Right ventricle myocardium inferior (tissue), 1 donor: ENCODE measurements around the gene ENTR1. TPM values are rescaled to one million over a fixed set of nuclear protein-coding genes. Genes with fewer than 3 reads are reported as not detected.
A peak's percentile ranks its signal among the peaks of the same experiment; 100 is the strongest.
"Not testable (repeated sequence)": the region's sequence is repeated elsewhere in the genome, so short reads cannot be mapped to it uniquely, and the experiment has no call there.

Experiments
- ATAC-seq: fragments of 200-7000 bp; cut with Tn5 transposase; one replicate; pipeline ENCODE4 v1.9.1; 2020; ENCODE audit warnings: mild to moderate bottlenecking, moderate library complexity
- DNase-seq: peaks from one replicate; pipeline ENCODE4 v3.0.0; 2021; ENCODE audit errors: missing footprints
- intact Hi-C: fragments of 100-400 bp; cut with DNase I; formaldehyde crosslinking; loops from one replicate; pipeline ENCODE4 v1.11.0; 2022
- total RNA-seq: library from RNA; stranded (reverse); fragmentation: NEBNext Ultra II Directional; extraction: Animal tissue kit (Norgen Biotek cat#: 25700); gene quantifications from one replicate; pipeline ENCODE4 v1.2.1, GENCODE V29; 2021
- donor health status: DM: no; HTN: yes; CAD: no; lungs with severe emphysema.

Gene ENTR1
- total RNA-seq, 1 donor from 2014 or later, result 23.7 TPM

DNA sequence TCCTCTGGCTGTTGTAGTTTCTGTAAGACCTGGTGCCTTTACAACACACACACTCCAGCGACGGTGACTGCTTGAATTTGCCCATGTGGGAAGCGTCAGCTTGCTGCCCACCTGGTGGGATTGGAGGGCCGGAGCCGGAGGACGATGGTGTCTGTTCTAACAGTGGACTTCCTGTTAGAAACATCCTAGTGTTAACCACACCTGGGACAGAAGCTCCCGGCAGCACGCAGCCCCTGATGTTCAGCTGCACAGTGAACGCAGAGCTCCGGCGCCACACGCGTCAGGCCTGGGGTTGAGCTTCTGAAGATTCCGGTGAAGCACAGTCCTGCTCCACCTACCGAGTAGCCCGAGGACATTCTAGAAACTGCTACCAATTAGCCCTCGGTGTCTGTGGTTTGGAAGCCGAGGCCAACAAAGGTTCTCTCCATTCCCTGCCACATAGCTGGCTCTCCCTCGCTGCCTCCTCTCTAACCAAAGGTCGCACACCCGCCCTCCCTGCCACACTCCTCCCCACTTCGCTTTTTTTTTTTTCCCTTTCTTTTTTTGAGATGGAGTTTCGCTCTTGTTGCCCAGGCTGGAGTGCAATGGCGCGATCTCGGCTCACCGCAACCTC lies 14.4 kb upstream of the ENTR1 start:
- ATAC-seq, result no peak
- intact Hi-C loops, result no loop called here
- peak; percentile 55 for DNase-seq

DNA sequence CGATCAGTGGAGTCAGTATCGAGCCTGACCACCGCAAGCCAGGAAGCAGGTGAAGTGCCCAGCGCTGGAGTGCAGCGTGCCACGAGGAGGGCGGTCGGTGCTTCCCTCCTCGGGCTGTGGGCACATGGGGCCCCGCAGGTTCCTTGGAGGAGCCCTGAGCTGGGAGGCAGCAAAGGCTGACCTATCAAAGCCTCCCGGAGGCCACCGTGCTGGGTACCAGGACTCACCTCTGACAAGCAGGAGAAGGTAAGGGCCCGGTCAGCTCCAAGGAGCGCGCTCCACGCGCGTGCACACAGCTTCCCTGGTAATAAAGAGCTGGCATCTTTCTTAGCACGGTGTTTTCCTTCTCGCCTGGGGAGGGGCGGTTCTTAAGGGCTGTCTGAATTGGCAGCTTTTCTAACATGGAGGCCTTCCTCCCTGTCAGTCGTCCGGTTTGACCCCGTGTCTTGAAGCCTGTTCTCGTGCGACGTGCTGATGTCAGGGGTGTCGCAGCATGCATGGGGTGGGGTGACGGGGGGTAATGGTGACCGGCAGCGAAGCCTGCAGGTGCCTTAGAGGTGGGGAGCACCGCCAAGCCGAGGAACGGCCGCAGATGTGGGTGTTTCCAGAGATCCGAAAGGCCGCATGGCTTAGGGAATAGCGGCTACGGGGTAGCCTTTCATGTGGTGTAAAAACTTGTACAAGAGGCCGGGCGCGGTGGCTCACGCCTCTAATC lies 13.2 kb upstream of the ENTR1 start:
- no peak for ATAC-seq
- intact Hi-C loops, result no loop called here
- DNase-seq, result peak; percentile 18

DNA sequence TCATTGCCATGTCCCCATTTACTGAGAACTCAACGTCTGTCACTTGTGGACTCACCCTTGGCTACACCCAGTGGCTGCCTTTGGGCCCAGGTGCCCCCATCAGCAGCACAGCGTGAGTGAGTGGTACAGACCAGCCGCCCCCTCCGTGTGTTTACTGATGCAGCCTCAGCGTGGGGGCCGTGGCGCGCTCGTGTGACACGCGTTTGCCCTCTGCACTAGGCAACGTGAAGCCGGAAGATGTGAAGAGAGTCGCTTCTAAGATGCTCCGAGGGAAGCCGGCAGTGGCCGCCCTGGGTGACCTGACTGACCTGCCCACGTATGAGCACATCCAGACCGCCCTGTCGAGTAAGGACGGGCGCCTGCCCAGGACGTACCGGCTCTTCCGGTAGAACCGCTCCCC lies 12.5 kb upstream of the ENTR1 start:
- intact Hi-C loops, result no loop called here
- DNase-seq, result peak; percentile 62
- no peak for ATAC-seq

DNA sequence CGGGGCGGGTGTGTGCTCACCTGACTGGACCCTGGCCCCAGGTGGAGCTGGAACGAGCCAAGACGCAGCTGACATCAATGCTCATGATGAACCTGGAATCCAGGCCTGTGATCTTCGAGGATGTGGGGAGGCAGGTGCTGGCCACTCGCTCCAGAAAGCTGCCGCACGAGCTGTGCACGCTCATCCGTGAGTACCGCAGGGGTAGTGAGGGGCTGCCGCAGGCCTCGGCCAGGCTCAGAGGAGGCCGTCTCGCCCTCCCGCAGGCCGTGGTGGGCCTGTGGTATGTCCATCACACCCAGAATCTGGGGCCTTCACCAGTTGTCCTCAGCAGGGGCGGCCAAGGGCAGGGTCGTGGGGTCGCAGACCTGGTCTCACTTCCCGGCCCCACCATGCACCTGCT lies 11.4 kb upstream of the ENTR1 start:
- intact Hi-C loops, result no loop called here

DNA sequence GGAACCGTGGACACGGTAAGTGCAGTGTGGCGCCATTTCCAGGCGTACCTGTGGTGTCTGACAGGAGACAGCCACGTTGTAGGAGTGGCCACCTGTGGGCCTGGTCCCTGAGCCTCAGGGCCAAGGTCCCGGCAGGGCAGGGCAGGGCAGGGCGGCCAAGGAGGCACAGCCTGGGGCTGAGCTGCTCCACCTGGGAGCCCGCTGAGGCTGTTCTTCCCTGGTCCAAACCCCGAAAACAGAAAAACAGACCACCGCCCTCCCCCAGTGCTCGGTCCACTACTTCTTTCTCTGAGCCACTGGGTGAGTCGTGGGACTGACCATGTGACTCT lies 8.6 kb upstream of the ENTR1 start:
- intact Hi-C loops, result no loop called here
- ATAC-seq, result no peak
- no peak for DNase-seq

More for the DNA sequence above, 11.4 kb upstream of the ENTR1 start:
- peak; percentile 60 for DNase-seq
- no peak for ATAC-seq

DNA sequence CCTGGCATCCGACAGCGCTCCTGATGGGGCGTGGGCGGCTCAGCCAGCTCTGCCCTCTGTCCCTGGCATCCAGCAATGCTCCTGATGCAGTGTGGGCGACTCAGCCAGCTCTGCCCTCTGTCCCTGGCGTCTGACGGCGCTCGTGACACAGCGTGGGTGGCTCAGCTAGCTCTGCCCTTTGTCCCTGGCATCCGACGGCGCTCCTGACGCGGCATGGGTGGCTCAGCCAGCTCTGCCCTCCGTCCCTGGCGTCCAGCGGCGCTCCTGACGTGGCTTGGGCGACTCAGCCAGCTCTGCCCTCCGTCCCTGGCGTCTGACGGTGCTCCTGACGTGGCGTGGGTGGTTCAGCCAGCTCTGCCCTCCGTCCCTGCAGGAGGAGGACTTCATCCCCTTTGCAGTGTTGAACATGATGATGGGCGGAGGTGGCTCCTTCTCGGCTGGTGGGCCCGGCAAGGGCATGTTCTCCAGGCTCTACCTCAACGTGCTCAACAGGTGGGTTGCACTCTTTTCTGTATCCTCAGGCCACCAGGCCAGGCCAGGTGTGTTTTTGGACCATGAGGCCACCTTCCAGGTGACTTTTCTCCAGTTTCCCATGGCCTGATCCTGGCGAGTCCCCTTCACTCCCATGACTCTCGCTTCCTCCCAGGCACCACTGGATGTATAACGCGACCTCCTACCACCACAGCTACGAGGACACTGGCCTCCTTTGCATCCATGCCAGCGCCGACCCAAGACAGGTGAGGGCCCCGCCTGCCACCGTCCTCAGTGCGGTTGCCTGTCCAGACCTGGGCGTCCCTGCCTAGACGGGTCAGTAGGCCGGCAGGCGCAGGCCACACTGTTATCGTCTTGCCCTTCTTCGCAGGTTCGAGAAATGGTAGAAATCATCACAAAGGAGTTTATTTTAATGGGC lies 8.0 kb upstream of the ENTR1 start:
- intact Hi-C loops, result no loop called here
- DNase-seq, result no peak
- ATAC-seq, result no peak

DNA sequence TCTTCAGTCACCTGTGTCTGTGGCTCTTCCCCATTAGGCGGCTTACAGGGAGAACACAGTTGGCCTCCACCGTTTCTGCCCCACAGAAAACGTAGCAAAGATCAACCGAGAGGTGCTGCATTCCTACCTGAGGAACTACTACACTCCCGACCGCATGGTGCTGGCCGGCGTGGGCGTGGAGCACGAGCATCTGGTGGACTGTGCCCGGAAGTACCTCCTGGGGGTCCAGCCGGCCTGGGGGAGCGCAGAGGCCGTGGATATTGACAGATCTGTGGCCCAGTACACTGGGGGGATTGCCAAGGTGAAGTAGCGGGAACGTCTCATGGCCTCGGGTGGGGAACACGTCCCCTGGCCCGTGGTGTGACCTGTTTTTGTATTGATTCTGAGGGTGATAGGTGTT lies 6.5 kb upstream of the ENTR1 start:
- ATAC-seq (no peak), DNase-seq (no peak)
- intact Hi-C loops, result no loop called here

DNA sequence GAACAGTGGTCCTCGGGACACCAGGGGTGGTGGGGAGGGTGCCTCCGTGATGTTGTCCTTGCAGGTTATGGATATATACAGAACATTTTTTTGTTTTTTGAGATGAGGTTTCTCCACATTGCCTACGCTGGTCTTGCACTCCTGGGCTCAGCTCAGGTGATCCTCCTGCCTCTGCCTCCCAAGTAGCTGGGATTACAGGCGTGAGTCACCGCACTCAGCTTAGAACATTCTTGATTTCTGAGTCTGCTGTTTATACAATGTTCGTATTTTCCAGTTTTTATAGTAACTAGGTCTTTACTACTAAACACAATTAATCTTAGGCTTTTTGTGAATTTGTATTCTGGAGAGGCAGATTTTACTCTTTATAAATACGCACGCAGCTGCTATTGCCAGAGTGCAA lies 6.0 kb upstream of the ENTR1 start:
- ATAC-seq (no peak), DNase-seq (no peak)
- intact Hi-C loops, result no loop called here

DNA sequence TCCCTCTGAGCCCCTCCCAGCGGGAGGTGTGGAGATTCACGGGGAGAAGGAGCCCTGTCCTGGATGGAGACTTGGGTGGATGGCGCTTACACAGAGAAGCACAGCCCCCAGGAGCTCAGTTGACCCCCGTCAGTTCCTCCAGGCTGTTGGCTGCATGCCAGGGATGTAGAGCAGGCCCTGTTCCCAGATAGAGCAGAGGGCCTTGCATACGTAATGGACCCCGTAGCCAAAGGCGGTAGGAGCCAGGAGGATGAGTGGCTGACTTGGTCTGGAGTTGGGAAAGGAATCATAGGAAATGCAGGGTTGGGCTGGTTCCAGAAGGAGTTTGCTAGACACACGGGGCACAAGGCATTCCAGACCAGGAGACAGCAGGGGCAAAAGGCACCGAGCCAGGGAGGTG lies 2.5 kb upstream of the ENTR1 start:
- DNase-seq (no peak), ATAC-seq (no peak)
- intact Hi-C loops, result no loop called here

DNA sequence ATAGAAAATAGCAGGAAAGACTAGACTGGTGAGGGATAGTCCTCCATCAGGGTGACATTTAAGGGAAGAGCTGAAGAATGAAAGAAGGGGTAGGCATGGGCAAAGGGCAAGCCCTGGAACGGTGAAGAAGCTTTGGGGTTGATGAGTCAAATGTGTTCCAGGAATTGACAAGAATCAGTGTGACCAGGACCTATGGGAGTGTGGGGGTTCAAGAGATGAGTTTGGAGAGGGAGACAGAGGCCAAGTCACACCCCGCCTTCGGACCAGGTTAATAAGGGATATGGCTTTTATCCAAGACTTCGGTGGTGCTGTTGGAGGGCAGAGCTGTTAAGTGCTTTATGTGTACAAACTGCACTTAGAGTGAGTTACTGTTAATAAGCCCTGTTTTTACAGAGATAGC lies 964 bp upstream of the ENTR1 start:
- DNase-seq (no peak), ATAC-seq (no peak)
- intact Hi-C loops, result loop anchor here (2.0 kb wide), 1 partner anchor 27 kb away; the partner anchor contains the start of gene INPP5E

DNA sequence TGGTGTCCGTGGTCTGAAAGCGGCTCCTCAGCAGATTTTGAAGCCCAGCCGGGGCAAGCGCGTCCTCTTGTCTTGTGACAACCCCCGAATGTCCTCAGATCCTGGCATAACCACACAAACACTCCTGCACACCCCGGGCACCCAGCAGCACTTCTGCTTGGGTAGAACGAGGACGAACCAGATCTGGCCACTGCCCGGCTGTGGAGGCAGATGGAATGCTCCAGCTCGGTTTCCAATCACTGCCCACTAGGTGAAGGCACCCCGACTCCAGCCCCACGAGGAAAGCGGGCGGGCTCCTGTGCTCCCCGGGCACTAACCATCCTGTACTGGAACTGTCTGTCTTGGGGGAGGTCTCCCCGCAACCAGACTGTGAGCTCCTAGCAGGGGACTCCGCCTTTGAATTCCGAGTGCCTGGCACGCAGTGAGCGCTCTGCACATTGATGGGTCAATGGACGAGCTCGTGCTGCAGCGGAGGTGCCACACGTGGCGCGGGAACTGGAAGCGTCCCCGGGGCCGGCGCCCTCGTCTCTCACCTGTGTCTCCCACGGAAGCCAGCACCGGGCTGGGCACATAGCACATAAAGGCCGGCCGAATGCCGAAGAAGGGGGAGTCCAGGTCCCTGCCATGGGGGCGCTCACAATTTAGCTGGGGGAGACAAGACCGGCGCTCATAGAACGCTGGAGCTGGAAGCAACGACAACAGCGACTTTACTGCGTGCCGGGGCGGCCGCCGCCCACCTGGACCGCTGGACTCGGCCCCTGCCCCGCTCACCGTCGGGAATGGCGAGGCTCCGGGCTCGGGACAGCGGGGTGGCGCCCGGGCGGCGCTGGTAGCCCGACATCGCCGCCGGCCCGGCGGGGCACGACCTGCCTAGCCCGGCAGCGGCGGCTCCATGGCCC lies 608 bp downstream of the ENTR1 start:
- intact Hi-C loops, result loop anchor here (2.0 kb wide), 1 partner anchor 29 kb away; the partner anchor contains the start of gene INPP5E
- DNase-seq (no peak), ATAC-seq (no peak)

DNA sequence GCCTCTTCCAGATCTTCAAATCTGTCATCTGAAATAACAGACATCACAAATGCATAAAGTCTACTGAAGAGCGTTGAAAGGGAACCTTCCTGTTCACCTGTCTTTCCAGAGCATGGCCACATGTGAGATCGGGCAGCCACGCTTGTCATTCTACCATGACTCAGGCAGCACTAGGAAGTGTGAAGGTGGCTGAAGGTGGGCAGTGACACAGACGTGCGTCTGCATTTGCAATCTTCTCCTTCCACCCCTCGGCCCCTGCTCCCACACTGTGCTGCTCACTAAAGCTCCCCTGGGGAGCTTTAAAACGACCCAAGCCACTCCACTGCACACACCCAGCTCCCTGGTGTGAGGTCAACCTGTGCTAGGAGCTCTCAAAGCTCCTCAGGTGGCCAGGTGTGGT lies 2.5 kb downstream of the ENTR1 start:
- no peak for DNase-seq
- intact Hi-C loops, result no loop called here
- no peak for ATAC-seq

DNA sequence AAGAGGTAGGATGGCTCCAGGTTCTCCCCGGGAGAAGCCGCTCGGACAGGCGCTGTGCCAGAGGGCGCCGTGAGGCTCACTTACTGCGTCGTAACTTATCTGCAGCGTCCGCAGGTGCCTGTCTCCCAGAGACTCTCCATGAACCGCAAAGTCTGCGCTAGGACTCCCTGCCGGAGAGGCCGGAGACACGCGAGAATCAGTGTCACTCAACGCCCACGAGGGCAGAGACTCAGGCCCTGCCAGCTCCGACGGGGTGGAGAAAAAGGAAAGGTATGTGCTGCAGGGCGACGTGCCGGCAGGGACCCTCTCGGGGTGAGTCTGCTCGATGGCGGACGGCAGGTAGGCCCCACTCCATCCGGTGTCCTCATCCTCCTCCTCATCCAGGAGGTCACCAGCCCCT lies 3.4 kb downstream of the ENTR1 start:
- ATAC-seq, intact Hi-C loops, DNase-seq: not testable (repeated sequence)

DNA sequence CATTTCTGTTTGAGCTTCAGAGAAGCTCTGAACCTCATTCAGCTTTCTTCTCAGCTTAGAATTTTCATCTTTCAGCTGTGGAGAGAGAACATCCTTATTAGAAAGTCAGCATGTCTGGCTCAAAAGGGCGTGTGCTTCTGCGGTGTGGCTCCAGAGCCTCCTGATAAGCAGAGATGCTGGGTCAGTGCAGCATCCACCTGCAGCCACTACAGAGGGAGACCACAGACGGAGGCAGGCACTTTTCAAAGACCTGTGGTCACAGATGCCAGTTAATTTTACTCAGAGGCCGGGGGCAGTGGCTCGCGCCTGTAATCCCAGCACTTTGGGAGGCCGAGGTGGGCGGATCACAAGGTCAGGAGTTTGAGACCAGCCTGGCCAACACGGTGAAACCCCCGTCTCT lies 4.5 kb downstream of the ENTR1 start:
- DNase-seq, intact Hi-C loops, ATAC-seq: not testable (repeated sequence)

DNA sequence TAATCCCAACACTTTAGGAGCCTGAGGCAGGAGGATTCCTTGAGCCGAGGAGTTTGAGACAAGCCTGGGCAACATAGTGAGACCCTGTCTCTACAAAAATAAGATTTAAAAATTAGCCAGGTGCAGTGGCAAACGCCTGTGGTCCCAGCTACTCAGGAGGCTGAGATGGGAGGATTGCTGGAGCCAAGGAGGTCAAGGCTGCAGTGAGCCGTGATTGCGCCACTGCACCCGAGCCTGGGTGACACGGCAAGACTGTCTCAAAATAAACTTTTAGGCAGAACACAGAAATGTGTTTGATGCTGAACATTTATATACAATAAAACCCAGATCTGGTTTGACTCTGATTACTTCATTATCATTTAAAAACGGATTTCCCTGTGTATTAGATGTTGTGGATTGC lies 4.9 kb downstream of the ENTR1 start:
- ATAC-seq (no peak), DNase-seq (no peak)
- intact Hi-C loops, result no loop called here

DNA sequence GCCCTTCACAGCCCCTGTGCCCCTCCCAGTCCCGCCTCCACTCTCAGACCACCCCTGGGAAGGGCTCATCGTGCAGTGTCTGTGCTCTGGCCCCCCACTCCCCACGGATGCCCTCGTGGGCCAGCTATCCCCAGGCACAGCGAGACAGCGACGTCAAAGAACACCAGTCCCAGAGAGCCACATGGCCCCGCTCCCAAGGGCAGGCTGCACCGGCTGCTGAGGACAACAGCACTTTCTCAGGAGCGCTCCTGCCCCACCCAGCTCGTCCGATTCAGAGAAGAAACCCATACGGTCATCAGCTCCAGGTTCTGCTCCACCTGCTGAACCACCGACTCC lies 5.6 kb downstream of the ENTR1 start:
- ATAC-seq (no peak), DNase-seq (no peak)
- intact Hi-C loops, result loop anchor here (5.0 kb wide), 1 partner anchor 162 kb away; no protein-coding TSS in a partner anchor

DNA sequence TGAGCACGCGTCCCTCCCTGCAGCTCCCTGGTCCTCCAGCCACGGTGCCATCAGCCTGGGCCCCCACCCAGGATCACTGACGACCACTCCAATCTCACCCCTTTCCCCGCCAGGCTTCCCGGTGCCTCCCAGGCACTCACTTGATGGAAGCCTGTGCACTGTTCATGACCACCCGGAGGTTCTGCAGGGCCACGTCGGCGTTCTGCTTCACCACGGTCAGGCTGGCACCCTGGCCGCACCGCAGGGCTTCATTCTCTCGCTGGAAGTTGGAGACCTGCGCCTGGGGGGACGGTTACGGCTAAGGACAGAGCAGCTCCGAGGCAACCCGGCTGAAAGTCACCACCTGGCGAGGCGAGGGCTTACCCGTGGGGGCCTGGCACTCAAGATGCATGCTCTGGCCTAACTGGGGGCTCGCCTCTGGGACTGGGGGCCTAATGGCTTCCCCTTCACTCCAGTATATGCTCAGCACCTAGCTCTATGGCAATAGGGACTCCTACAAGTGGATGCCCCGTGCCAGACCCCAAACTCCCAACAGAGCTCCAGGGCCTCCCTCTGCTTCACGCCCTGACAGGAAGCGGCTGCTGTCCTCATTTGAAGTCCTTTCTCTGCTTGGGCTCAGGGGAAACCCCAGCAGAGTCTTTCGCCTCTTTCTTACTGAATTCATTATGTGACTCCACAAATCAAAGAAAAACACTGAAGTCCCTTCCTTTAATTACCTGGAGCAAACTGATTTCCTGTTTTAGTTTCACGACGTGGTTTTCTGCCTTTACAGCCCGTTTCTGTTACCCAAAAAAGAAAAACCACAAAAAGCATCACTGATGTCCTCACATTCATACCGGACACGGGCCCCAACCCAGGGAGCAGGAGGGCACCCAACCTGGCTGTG lies 6.3 kb downstream of the ENTR1 start:
- intact Hi-C loops, result loop anchor here (5.0 kb wide), 1 partner anchor 162 kb away; no protein-coding TSS in a partner anchor
- ATAC-seq (no peak), DNase-seq (no peak)

DNA sequence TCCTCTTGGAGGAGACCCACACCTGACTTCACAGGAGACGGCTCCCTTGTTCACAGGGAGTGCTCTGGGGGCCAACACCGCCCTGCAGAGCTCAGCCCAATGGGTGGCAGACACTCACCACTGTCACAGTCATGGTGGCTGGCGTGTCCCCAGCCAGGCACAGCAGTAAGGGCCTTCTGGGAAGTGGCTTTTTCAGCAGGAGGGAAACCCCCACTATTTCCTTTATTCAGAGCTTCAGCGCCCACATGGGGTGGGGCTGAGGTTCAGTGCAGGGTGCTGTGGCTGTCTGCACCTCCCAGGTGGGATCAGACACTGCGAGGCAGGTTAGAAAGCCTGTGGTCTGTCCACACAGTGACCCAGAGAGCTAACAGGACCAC lies 6.9 kb downstream of the ENTR1 start:
- ATAC-seq, result no peak
- no peak for DNase-seq
- intact Hi-C loops, result loop anchor here (5.0 kb wide), 1 partner anchor 161 kb away; no protein-coding TSS in a partner anchor
